Hematopoietic multipotent progenitor cell treated with erythropoietin and hydrocortisone succinate and interleukin-3 and kit ligand, for 15 days (in vitro differentiated cells): ENCODE data around the gene DGKB.

Source experiments
- DNase-seq: peaks from one replicate; pipeline ENCODE4 v3.0.0-alpha.2; 2015; ENCODE audit warnings: low spot score

DGKB gene

GRCh38 chr7:14207711-14208110 lies 694.8 kb downstream of the DGKB start:
- DNase-seq: no peak

DNA sequence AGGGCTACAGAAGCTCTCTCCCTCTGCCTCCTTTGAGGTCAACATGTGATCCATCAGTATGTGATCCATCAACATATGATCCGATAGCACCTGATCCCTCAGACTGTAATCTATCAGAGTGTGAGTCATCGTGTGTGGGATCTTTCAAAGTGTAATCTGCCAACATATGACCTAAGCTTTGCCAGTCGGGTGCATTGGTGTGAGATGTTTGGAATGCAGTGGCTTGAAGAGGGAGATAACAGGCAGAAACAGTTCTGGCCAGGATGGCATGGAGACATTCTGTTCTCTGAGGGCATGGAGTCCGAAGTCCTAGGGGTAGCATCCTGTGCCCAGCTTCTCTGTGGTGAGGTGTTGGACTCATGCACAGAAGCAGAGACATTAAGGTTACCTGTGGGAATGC lies 695.4 kb downstream of the DGKB start:
- DNase-seq: no peak

DNA sequence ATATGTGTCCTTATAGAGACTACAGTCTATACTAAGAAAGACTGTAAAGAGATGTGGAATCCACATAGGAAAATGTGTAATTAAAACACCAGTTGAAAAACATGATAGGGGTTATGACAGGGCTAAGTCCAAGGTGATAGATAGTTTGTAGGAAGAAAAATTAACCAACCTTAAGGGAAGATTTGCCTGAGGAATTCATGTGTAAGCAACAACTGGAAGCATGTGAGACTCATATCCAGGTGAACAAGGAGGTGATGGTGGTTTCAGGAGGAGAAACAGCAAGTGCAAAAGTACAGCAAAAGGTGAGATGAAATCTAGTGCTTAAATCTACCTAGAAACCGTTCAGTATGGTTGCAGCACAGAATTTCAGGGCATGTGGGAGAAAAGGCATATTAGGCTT lies 696.4 kb downstream of the DGKB start:
- no peak for DNase-seq

- DNase-seq: no peak
Measured at GRCh38 chr7:14201353-14201752, 701.2 kb downstream of the DGKB start.

DNA sequence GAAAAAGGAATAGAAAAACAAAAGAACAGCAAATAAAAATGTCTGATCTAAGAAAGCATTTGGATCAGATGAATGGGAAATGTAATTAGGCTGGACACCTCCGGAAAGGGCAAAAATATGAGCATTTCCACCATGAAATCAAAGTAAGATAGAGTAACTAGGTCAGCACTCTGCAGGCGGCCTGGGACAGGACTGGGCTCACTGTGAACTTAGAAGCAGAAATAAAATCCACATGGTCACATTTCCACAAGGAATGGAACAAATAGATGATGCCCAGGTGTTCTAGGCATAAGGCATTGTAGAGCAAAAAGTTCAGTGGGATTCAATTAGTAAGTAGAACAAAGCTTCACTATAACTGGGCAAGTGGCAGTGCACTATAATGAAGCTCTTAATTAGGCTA lies 703.2 kb downstream of the DGKB start:
- DNase-seq: no peak

DNA sequence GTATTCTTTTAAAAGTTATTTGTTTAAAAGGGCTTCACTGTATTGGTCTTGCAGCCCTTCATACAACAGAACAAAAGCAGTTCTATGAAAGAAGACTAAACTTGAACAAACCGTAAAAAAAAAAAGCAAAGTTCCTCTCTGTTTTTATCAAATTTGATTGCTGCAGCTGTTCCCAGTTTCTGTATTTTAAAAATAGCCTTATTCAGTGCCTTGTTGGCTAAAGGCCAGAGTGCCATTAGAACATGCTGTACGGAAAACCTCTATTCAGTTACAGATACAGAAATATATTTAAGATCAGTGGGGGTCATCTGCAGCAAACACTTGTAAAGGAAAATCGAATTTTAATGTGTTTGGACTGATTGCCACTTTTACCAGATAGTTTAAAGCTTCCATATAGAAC lies 705.3 kb downstream of the DGKB start:
- DNase-seq: no peak

- no peak for DNase-seq
Measured at GRCh38 chr7:14196555-14196954, 706.0 kb downstream of the DGKB start.

GRCh38 chr7:14195871-14196270 lies 706.7 kb downstream of the DGKB start:
- no peak for DNase-seq

DNA sequence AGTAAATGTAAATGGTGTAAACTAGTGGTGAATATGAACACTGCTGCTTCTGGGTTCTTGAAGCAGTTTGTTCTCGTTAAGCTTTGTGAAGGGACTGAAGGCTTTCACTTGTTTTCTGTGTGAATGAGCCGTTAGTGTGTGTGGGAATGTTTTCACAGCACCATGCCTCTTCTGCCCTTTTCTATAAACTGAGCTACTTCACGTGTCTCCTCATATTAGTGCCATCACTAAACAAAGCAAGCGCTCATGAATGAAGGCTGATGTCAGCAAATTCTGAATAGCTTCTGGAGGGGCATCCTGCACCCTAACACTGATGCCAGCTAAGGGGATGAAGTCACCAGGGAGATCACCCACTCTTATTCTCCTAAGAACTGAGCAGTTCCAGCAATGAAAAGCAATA lies 707.5 kb downstream of the DGKB start:
- no peak for DNase-seq

DNA sequence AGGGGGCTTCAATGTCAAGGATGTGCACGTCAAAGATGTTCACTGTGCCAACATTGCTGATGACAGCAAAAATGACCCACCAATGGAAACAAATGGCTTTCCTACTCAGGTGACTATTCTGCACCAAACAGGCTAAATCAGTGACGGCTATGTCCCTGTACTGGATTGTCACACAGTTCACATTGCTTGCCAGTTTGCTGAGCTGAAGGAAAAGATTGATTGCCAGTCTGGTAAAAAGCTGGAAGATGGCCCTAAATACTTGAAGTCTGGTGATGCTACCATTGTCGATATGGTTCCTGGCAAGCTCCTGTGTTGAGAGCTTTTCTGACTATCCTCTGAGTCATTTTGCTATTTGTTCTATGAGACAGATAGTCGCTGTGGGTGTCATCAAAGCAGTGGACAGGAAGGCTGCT lies 710.9 kb downstream of the DGKB start:
- no peak for DNase-seq

- DNase-seq: no peak
Measured at GRCh38 chr7:14184292-14184864, 718.2 kb downstream of the DGKB start.

DNA sequence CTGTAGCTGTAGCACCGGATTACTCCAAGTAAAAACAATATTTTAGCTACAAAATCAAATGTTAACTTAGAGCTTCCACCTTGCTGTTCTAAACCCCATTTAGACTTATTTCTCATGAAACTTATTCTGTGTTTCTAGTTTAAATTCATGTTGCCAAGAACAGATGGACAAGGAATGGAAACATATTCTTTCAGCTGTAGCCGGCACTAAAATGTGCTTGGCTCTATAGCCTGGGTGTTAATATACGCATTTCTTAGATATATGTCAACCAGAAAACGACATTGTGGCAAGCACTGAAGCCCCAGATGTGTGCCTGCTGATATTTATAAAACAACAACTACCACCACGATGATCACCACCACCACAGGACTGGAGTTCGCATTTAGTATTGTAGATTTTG lies 722.8 kb downstream of the DGKB start:
- DNase-seq: no peak

- DNase-seq: no peak
Measured at GRCh38 chr7:14177876-14178275, 724.7 kb downstream of the DGKB start.

DNA sequence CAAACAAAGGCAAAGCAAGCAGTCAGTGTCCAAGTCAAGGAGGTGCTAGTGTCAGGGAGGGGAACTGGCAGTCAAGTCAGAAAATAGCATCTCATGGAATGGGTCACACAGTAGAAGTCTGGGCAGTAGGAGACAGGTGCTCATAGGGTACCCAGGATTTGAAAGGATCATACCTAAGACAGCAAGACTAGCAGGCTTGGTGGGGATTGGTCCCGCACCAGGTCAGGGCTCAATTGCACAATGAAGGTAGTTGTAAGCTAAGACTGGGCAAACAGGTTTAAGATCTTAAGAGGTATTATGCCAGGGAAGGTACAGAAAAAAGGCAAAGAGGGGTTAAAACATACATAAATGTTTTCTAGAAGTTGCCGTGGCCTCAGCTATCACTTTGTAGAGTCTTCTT lies 731.7 kb downstream of the DGKB start:
- DNase-seq: no peak

- DNase-seq: no peak
Measured at GRCh38 chr7:14158111-14158510, 744.4 kb downstream of the DGKB start.

GRCh38 chr7:14156436-14156835 lies 746.1 kb downstream of the DGKB start:
- DNase-seq: no peak

GRCh38 chr7:14148974-14149373 lies 753.6 kb downstream of the DGKB start:
- DNase-seq: no peak

DNA sequence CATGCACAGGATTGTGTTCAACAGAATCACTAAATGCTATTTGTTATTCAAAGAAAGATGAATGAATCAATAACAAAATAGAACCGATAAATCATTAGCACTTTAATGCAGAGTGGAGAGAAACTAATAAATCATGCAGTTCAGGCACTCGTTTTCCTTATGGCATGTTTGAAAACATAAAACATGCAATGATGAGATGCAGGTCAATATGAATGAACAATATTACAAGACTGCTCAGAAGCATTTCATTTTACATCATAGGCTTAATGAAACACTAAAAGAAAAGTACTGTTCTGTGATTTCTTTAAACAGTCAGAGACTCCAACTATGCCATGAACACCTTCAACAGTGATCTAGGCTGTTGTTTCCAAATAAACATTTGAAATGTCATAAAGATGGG lies 755.0 kb downstream of the DGKB start:
- no peak for DNase-seq

GRCh38 chr7:14144538-14144937 lies 758.0 kb downstream of the DGKB start:
- no peak for DNase-seq

- no peak for DNase-seq
Measured at GRCh38 chr7:14144109-14144508, 758.4 kb downstream of the DGKB start.

- no peak for DNase-seq
Measured at GRCh38 chr7:14137676-14138075, 764.9 kb downstream of the DGKB start.

GRCh38 chr7:14133752-14134151 lies 768.8 kb downstream of the DGKB start:
- DNase-seq: no peak

DNA sequence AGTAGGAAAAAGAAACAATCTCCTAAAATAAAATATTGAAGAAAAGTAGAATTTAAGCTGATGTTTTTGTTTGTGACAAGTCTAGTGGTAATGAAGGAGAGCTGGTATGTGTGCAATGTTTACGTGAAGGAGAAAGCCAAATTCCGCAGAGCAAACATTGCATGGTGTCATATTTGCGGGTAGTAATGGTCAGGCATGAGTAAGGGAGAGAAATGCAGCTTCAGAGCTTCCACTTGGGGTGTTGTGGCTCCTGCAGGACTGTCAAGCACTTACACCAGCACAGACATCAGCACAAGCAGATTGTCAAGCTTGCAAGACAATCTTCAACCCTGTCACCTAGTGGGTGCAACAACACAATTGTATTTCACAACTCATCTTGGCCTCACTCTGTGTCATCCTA lies 776.6 kb downstream of the DGKB start:
- no peak for DNase-seq

DNA sequence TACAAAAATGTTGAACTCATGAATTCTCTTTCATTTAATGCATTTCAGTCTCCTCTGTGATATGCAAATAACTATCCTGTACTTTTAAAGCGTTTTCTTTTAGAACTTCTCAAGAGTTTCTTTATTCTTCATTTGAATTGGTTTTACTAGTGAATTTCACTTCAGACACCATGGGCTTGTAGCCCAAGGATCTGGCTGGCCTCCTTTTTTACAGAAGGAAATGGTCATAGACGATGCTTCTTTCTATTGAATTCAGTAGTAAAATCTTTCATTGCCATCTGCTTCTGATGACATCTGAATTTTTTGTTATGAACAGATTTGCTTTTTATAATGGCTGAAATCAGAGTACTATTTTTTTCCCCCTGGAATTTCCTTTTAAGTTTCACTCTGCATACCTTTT lies 777.8 kb downstream of the DGKB start:
- no peak for DNase-seq

DNA sequence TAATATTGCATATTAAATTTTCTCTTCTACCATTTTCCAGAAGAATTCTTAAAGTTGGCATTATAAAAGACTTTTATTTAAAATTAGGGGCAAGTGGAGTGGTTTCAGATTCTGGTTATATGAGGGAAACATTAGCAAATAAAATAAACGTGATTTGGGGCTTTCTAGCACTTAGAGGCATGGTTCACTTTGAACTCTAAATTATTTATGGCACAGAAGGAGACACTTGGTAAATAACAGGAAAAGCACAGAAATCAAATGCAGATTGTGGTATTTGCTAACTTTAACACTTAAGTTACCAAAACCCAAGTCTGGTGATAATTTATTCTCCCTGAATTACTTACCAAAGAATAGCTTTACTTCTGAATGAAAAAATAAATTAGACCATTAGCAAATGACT lies 778.6 kb downstream of the DGKB start:
- no peak for DNase-seq
